Measurements from ENCODE around the gene PKP4.
"Not testable (repeated sequence)": the region's sequence is repeated elsewhere in the genome, so short reads cannot be mapped to it uniquely, and the experiment has no call there.

The PKP4 gene

GRCh38 chr2:158456309-158457066, at the start of gene PKP4, which contains the start of gene CCDC148:
Gene PKP4, plus strand, starts transcription at chr2:158456952. Its CDS starts 76,233 bp downstream, at chr2:158533185.
Gene CCDC148, minus strand, starts transcription at chr2:158456753. Its CDS starts 314 bp downstream, at chr2:158456439.
- peak; percentile 65 for DNase-seq

GRCh38 chr2:158407031-158407430, 49.7 kb upstream of the PKP4 start:
- DNase-seq = no peak

- DNase-seq = no peak
These were observed 46.6 kb upstream of the PKP4 start for GRCh38 chr2:158410132-158410531.

- DNase-seq = no peak
These were observed 45.0 kb upstream of the PKP4 start for GRCh38 chr2:158411748-158412147.

- no peak for DNase-seq
These were observed 44.5 kb upstream of the PKP4 start for GRCh38 chr2:158412206-158412605.

- no peak for DNase-seq
These were observed 43.2 kb upstream of the PKP4 start for GRCh38 chr2:158413581-158413980.

GRCh38 chr2:158414538-158414937, 42.2 kb upstream of the PKP4 start:
- no peak for DNase-seq

- DNase-seq = no peak
These were observed 24.6 kb upstream of the PKP4 start for GRCh38 chr2:158432117-158432516.

GRCh38 chr2:158433716-158434115, 23.0 kb upstream of the PKP4 start:
- not testable (repeated sequence) for DNase-seq

GRCh38 chr2:158439062-158439461, 17.7 kb upstream of the PKP4 start:
- DNase-seq = not testable (repeated sequence)

GRCh38 chr2:158443606-158444005, 13.1 kb upstream of the PKP4 start:
- DNase-seq = no peak

- DNase-seq = peak; percentile 18
These were observed 507 bp downstream of the PKP4 start for GRCh38 chr2:158457092-158457825.

- peak; percentile 14 for DNase-seq
These were observed 1.3 kb downstream of the PKP4 start for GRCh38 chr2:158457826-158458616.

GRCh38 chr2:158458617-158458920, 1.8 kb downstream of the PKP4 start:
- no peak for DNase-seq

GRCh38 chr2:158459161-158460003, 2.6 kb downstream of the PKP4 start:
- no peak for DNase-seq

- no peak for DNase-seq
These were observed 4.0 kb downstream of the PKP4 start for GRCh38 chr2:158460632-158461297.

GRCh38 chr2:158463496-158464095, 6.8 kb downstream of the PKP4 start:
- no peak for DNase-seq

- no peak for DNase-seq
These were observed 7.9 kb downstream of the PKP4 start for GRCh38 chr2:158464426-158465281.

- DNase-seq = no peak
These were observed 10.5 kb downstream of the PKP4 start for GRCh38 chr2:158467248-158467647.

GRCh38 chr2:158472829-158473228, 16.1 kb downstream of the PKP4 start:
- DNase-seq = not testable (repeated sequence)
